Muscle of leg (tissue), 16 donors: Measurements from ENCODE around the gene NRAP. TPM values are rescaled to one million over a fixed set of nuclear protein-coding genes. Genes with fewer than 3 reads are reported as not detected.

Experiments used
- DNase-seq: peaks from one replicate; pipeline ENCODE4 v3.0.0; 2013
- H3K27ac ChIP-seq: one replicate; pipeline ENCODE4 v1.5.1; 2013; ENCODE audit warnings: mild to moderate bottlenecking, low read length, control low read depth
- H3K27me3 ChIP-seq: one replicate; pipeline ENCODE4 v1.6.1; 2013; ENCODE audit warnings: low read length; ENCODE audit not compliant: control insufficient read depth, insufficient read depth
- H3K36me3 ChIP-seq: one replicate; pipeline ENCODE4 v1.6.1; 2013; ENCODE audit warnings: low read length; ENCODE audit not compliant: control insufficient read depth, insufficient read depth
- H3K4me1 ChIP-seq: one replicate; pipeline ENCODE4 v1.6.1; 2013; ENCODE audit warnings: low read length; ENCODE audit not compliant: control insufficient read depth, insufficient read depth
- H3K4me3 ChIP-seq: one replicate; pipeline ENCODE4 v1.5.1; 2013; ENCODE audit warnings: low read length, control low read depth
- H3K9me3 ChIP-seq: replicated peaks from 2 replicates; pipeline ENCODE4 v1.6.1; 2013; ENCODE audit warnings: low read depth, low read length; ENCODE audit not compliant: control insufficient read depth
- WGBS: methylation state at CpG from one replicate; pipeline ENCODE4 v1.1.5; 2013; ENCODE audit warnings: missing lambda C conversion rate; ENCODE audit not compliant: insufficient coverage; 5-methylcytosine and 5-hydroxymethylcytosine counted together
- long read RNA-seq, 11 donors: transcript quantifications; one replicate each; lab custom pipeline, GENCODE V29; 2026
- polyA plus RNA-seq, 8 donors: library from polyadenylated mRNA; unstranded; fragments of 120-200 nt; gene quantifications; one replicate each; pipeline versions ENCODE4 v1.2.1 to v1.2.3, GENCODE V29; 2013; ENCODE audit warnings: inconsistent platforms in 1 of 8, low replicate concordance in 1 of 8; ENCODE audit not compliant: insufficient read length in 8 of 8, insufficient read depth in 1 of 8
- total RNA-seq: library from RNA; stranded (reverse); fragments of 120-200 nt; gene quantifications from one replicate; pipeline ENCODE4 v1.2.4, GENCODE V29; 2013

Gene NRAP
- 14.6 TPM for total RNA-seq
- 10 to 100 TPM in 2 of 8 donors, 1 to 10 TPM in 6; 2.6 to 17.5 (median 7.2) TPM for polyA plus RNA-seq
- long read RNA-seq, donor 1: 0 reads
- long read RNA-seq, donor 2: 0 reads
- long read RNA-seq, donor 3: 0 reads
- long read RNA-seq, donor 4: 0 reads
- long read RNA-seq, donor 5: 0 reads
- long read RNA-seq, donor 6: 0 reads
- long read RNA-seq, donor 7: 0 reads
- long read RNA-seq, donor 8: 0 reads
- long read RNA-seq, donor 9, full-length matches to known transcripts: 1 of 1 reads
- long read RNA-seq, donor 9, partial matches to known transcripts: 0 of 1 reads
- long read RNA-seq, donor 9, other reads (novel, unspliced or antisense): 0 of 1 reads
- long read RNA-seq, donor 10: 0 reads
- long read RNA-seq, donor 11: 0 reads

GRCh38 chr10:113663908-113664307 lies at the start of gene NRAP:
TSS of gene NRAP (minus strand) at chr10:113664041. CDS start at chr10:113663882, 159 bp downstream.
- Histone ChIP-seq H3K9me3 (no peaks in the 10 kb centered on the region), H3K4me1 (no peaks in the 10 kb centered on the region), H3K4me3 (peak within 1 kb of the TSS; percentile 6), H3K27ac (no peak within 1 kb of the TSS), H3K27me3 (peaks cover 3% of the 10 kb centered on the region), H3K36me3 (no peaks in the 10 kb centered on the region)
- 83% methylated on average over 2 of the region's 5 CpGs for WGBS
- DNase-seq: peak; percentile 40

- Histone ChIP-seq H3K27ac (no peak overlapping the region), H3K9me3 (no peaks in the 10 kb centered on the region), H3K4me1 (peaks cover 11% of the 10 kb centered on the region), H3K4me3 (no peak overlapping the region), H3K27me3 (no peaks in the 10 kb centered on the region), H3K36me3 (peaks cover 15% of the 10 kb centered on the region)
- no CpG with 5 or more reads among the region's 2 CpGs for WGBS
- DNase-seq: no peak
Observed at GRCh38 chr10:113713640-113713982, 49.8 kb upstream of the NRAP start.

GRCh38 chr10:113712755-113713639 lies 49.2 kb upstream of the NRAP start:
- H3K27ac ChIP-seq: no peak overlapping the region
- no peak overlapping the region for H3K4me3 ChIP-seq
- H3K27me3 ChIP-seq: no peaks in the 10 kb centered on the region
- 78% methylated on average over 4 of the region's 8 CpGs for WGBS
- H3K4me1 ChIP-seq: peaks cover 11% of the 10 kb centered on the region
- no peaks in the 10 kb centered on the region for H3K9me3 ChIP-seq
- H3K36me3 ChIP-seq: peaks cover 15% of the 10 kb centered on the region
- no peak for DNase-seq

GRCh38 chr10:113712024-113712423 lies 48.2 kb upstream of the NRAP start:
- no peaks in the 10 kb centered on the region for H3K27me3 ChIP-seq
- peaks cover 13% of the 10 kb centered on the region for H3K36me3 ChIP-seq
- no peak overlapping the region for H3K27ac ChIP-seq
- no peaks in the 10 kb centered on the region for H3K9me3 ChIP-seq
- H3K4me3 ChIP-seq: no peak overlapping the region
- peaks cover 11% of the 10 kb centered on the region for H3K4me1 ChIP-seq
- 100% methylated on average over 2 of the region's 3 CpGs for WGBS
- no peak for DNase-seq

GRCh38 chr10:113711142-113711541 lies 47.3 kb upstream of the NRAP start:
- peak; percentile 11 for DNase-seq
- Histone ChIP-seq H3K4me3 (no peak overlapping the region), H3K9me3 (no peaks in the 10 kb centered on the region), H3K27ac (no peak overlapping the region), H3K36me3 (peaks cover 13% of the 10 kb centered on the region), H3K27me3 (no peaks in the 10 kb centered on the region), H3K4me1 (peaks cover 11% of the 10 kb centered on the region)
- WGBS: 50% methylated on average over 2 of the region's 2 CpGs

GRCh38 chr10:113709221-113709838 lies 45.5 kb upstream of the NRAP start:
- WGBS: 46% methylated on average over 4 of the region's 8 CpGs
- Histone ChIP-seq H3K4me3 (no peak overlapping the region), H3K27ac (no peak overlapping the region), H3K9me3 (no peaks in the 10 kb centered on the region), H3K36me3 (peaks cover 11% of the 10 kb centered on the region), H3K27me3 (no peaks in the 10 kb centered on the region), H3K4me1 (peaks cover 11% of the 10 kb centered on the region)
- no peak for DNase-seq

DNA sequence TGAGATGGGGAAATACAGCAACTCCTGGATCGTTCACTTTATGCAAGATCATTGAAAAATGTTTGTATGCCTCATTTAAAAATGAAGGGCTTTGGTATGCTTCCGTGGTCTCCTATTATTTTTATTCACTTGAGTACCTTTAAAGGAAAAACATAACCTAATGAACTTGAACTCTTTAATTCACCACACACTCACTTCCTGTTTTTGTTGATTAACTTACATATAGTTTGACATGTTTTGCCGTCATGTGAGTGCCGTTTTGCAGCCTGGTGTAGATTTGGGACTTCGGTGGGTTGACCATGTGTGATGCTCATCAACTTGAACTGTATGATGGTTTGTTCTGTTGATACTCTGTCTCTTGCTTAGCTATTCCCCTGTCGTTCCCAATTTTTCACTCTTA lies 44.8 kb upstream of the NRAP start:
- no peak overlapping the region for H3K4me3 ChIP-seq
- peaks cover 11% of the 10 kb centered on the region for H3K36me3 ChIP-seq
- H3K9me3 ChIP-seq: no peaks in the 10 kb centered on the region
- no peaks in the 10 kb centered on the region for H3K27me3 ChIP-seq
- H3K27ac ChIP-seq: no peak overlapping the region
- WGBS: 60% methylated on average over 2 of the region's 6 CpGs
- peaks cover 11% of the 10 kb centered on the region for H3K4me1 ChIP-seq
- DNase-seq: no peak

DNA sequence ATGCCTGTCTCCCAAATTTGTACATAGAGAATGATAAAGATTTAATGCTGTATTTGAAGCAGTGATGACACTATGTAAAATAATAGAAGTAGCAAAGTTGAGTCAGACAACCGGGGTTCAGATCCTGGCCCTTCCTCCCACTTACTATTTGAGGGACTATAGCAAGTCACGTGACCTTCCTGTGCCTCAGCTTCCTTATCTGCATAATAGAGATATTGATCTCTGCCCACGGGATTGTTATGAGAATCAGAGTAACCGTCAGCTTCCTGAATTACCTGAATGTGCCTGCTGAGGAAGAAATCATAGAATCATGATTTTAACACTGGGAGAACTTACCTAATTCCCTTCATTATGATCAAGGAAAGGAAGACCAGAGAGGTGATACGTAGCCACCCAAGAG lies 42.8 kb upstream of the NRAP start:
- H3K27me3 ChIP-seq: no peaks in the 10 kb centered on the region
- no peaks in the 10 kb centered on the region for H3K9me3 ChIP-seq
- peaks cover 10% of the 10 kb centered on the region for H3K4me1 ChIP-seq
- no peak for DNase-seq
- H3K27ac ChIP-seq: no peak overlapping the region
- no peak overlapping the region for H3K4me3 ChIP-seq
- no CpG with 5 or more reads among the region's 5 CpGs for WGBS
- H3K36me3 ChIP-seq: peaks cover 9% of the 10 kb centered on the region

DNA sequence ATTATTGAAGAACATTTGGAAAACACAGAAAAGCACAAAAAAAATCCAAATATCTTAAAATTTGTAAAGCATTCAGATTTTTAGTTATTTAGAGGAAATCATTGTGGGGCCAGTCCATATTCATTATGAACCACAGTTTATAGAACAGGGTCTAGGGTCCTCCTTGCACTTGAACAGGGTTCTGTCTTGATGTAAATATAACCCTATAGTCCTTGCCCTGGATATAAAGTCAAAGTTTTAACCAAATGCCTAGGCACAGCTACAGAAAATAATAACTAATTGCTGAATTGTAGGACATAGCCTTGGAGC lies 41.5 kb upstream of the NRAP start:
- no peaks in the 10 kb centered on the region for H3K27me3 ChIP-seq
- no peak for DNase-seq
- no peaks in the 10 kb centered on the region for H3K9me3 ChIP-seq
- no peak overlapping the region for H3K4me3 ChIP-seq
- H3K36me3 ChIP-seq: peaks cover 11% of the 10 kb centered on the region
- H3K27ac ChIP-seq: no peak overlapping the region
- peaks cover 5% of the 10 kb centered on the region for H3K4me1 ChIP-seq

GRCh38 chr10:113704637-113705343 lies 40.9 kb upstream of the NRAP start:
- Histone ChIP-seq H3K4me1 (peaks cover 5% of the 10 kb centered on the region), H3K27me3 (no peaks in the 10 kb centered on the region), H3K36me3 (peaks cover 11% of the 10 kb centered on the region), H3K9me3 (no peaks in the 10 kb centered on the region), H3K4me3 (no peak overlapping the region), H3K27ac (no peak overlapping the region)
- peak; percentile 63 for DNase-seq
- no CpG with 5 or more reads among the region's 6 CpGs for WGBS
